Body of pancreas (tissue), 4 donors: Measurements from ENCODE around the gene CD47. TPM values are rescaled to one million over a fixed set of nuclear protein-coding genes. Genes with fewer than 3 reads are reported as not detected.
A peak's percentile ranks its signal among the peaks of the same experiment; 100 is the strongest.

Experiments used
- ATAC-seq: fragments of 150-250 bp; one replicate; pipeline ENCODE4 v1.9.1; 2016
- DNase-seq, 4 donors: peaks; one replicate each; pipeline ENCODE4 v3.0.0-alpha.2; 2019
- H3K27ac ChIP-seq, 4 donors: fragments of 200-600 bp; sonication (generic); 1 replicate in 3 of 4; 2 replicates in 1 of 4; pipeline versions ENCODE4 v1.5.1 to v1.6.1; 2016 to 2019; ENCODE audit warnings: mild to moderate bottlenecking in 1 of 4, mixed read lengths in 1 of 4, moderate library complexity in 1 of 4
- H3K27me3 ChIP-seq, 2 donors: fragments of 200-600 bp; sonication (generic); one replicate each; pipeline ENCODE4 v1.6.0; 2016; ENCODE audit warnings: mild to moderate bottlenecking in 1 of 2
- H3K36me3 ChIP-seq, 2 donors: fragments of 200-600 bp; sonication (generic); replicated peaks in 1 of 2; 2 replicates each; pipeline ENCODE4 v1.5.1; 2016; ENCODE audit warnings: low read depth in 2 of 2; ENCODE audit not compliant: insufficient read depth in 1 of 2
- H3K4me1 ChIP-seq: fragments of 200-600 bp; sonication (generic); one replicate; pipeline ENCODE4 v1.6.0; 2016
- H3K4me3 ChIP-seq, 2 donors: fragments of 200-600 bp; sonication (generic); 1 replicate in 1 of 2; 2 replicates in 1 of 2; pipeline ENCODE4 v1.5.1; 2016 to 2019
- H3K9me3 ChIP-seq, 3 donors: fragments of 200-600 bp; sonication (generic); 1 replicate in 2 of 3; 2 replicates in 1 of 3; pipeline ENCODE4 v1.5.1; 2016
- POLR2A ChIP-seq, 3 donors: fragments of 450-650 bp; IDR thresholded peaks; one replicate each; pipeline ENCODE4 v1.6.1; 2016; ENCODE audit warnings: antibody characterized with exemption in 3 of 3, mild to moderate bottlenecking in 2 of 3
- WGBS, 2 donors: methylation state at CpG; one replicate each; pipeline ENCODE4 v1.1.5; 2017; 5-methylcytosine and 5-hydroxymethylcytosine counted together
- intact Hi-C: fragments of 100-400 bp; cut with DNase I; formaldehyde crosslinking; loops from one replicate; pipeline ENCODE4 v1.15.1; 2023
- total RNA-seq, 2 donors: library from RNA; depleted of rRNA; stranded (reverse); fragments of >200 nt; gene quantifications; one replicate each; pipeline ENCODE4 v1.1.0, GENCODE V29; 2016
- TF ChIP-seq, protein P1 (sequence below), 7 experiments: fragments of 450-650 bp in 4 of 7; fragments of 200-600 bp in 3 of 7; sonication (generic) in 3 of 7; IDR thresholded peaks; one replicate each; pipeline ENCODE4 v1.5.1; 2016 to 2019; ENCODE audit warnings: antibody characterized with exemption in 7 of 7

The CD47 gene
- total RNA-seq, 2 donors from 2014 or later: 34.3 to 51.1 TPM

DNA sequence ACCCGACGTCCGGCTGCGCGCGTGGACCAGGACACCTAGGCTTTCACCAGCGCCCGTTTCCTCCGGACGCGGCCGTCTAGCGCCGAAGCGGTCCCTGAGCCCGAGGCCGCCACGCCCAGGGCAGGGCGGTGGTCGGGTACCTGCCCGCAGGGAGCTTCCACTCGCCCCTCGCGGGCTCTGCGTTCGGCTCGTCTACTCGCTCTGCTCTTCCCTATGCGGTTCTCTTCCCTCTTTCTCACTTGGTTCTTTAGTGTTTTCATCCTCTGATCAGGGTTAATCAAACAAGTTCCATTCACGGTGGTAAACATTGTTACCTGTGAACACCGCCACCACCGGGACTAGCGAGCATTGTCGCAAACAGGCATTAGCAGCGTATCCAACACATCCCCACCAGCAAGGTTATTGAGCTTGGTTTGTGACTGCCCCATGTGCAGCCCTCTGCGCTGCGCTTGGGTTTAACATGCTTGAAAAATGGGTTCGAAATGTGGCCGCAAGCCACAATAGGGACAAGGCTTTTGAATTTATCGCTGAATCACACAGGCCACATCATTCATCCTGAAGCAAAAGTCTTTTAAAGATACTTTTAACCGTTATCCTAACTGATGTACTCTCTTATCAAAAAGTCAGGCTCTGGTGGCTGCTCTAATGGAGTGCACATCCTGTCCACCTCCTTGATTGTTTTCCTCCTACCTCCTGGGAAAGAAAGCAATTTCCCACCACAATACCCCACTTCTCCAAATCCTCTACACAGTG, 843 bp upstream of the CD47 start:
- Histone ChIP-seq H3K4me3 (peak overlapping the region; percentile 50 to 92), H3K27me3 (no peaks in the 10 kb centered on the region), H3K27ac (peak overlapping the region; percentile 45 to 92 (median 86)), H3K4me1 (peaks cover 3% of the 10 kb centered on the region), H3K36me3 (no peaks in the 10 kb centered on the region), H3K9me3 (no peaks in the 10 kb centered on the region)
- ATAC-seq (peak; percentile 18), DNase-seq (peak; percentile 46 to 56 (median 52))
- WGBS, 2 donors: 16 to 26% methylated on average over 31 to 41 of the region's 41 CpGs
- intact Hi-C loops: no loop called here
- TF ChIP-seq POLR2A (IDR thresholded peaks at IDR 0.05): no peak
- TF ChIP-seq, protein P1, sequence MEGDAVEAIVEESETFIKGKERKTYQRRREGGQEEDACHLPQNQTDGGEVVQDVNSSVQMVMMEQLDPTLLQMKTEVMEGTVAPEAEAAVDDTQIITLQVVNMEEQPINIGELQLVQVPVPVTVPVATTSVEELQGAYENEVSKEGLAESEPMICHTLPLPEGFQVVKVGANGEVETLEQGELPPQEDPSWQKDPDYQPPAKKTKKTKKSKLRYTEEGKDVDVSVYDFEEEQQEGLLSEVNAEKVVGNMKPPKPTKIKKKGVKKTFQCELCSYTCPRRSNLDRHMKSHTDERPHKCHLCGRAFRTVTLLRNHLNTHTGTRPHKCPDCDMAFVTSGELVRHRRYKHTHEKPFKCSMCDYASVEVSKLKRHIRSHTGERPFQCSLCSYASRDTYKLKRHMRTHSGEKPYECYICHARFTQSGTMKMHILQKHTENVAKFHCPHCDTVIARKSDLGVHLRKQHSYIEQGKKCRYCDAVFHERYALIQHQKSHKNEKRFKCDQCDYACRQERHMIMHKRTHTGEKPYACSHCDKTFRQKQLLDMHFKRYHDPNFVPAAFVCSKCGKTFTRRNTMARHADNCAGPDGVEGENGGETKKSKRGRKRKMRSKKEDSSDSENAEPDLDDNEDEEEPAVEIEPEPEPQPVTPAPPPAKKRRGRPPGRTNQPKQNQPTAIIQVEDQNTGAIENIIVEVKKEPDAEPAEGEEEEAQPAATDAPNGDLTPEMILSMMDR (IDR thresholded peaks at IDR 0.05): peak in 4 of 7 experiments; percentile 21 to 43 (median 29)

DNA sequence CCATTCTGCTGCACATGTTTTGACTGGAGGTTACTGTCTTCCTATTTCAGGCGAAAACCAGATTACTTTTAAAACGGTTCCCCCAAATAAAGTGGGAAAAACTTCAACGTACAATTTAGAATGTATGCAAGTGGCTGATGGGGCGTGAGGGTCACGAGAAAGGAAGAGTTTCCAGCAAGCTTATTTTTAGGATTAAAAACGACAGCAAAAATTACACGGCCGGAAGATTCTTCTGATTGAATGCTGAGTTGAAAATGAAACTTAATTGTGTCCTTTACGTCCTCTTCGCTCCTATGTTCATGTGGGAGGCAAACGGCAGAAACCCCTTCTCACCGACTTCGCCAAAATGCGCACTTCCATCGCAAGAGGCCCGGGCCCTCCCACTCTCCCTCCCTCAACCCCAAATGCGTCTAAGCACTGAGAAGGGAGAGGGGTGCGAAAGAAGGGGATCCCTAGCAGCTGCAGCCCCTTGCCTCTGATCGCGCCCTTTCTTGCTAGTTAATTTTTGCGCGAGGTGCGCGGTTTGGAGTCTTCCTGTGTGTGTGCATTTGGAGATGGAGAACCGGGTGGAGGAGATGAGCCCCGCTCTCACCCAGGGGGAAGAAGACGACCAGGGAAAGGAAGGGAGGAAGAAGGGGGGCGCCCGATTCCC, 656 bp downstream of the CD47 start:
- no peaks in the 10 kb centered on the region for H3K4me1 ChIP-seq

GRCh38 chr3:108089579-108089978, 1.3 kb downstream of the CD47 start:
- ATAC-seq (no peak), DNase-seq (no peak)
- Histone ChIP-seq H3K27ac (peak overlapping the region in 3 of 4 donors; percentile 16 to 87 (median 86)), H3K4me3 (peak overlapping the region in 1 of 2 donors; percentile 50), H3K4me1 (no peaks in the 10 kb centered on the region), H3K9me3 (no peaks in the 10 kb centered on the region), H3K36me3 (no peaks in the 10 kb centered on the region), H3K27me3 (no peaks in the 10 kb centered on the region)
- 8% methylated on average over 10 of the region's 10 CpGs for WGBS, 2 donors
- intact Hi-C loops: no loop called here
- TF ChIP-seq, protein P1 (IDR thresholded peaks at IDR 0.05): no peak
- no peak for TF ChIP-seq POLR2A (IDR thresholded peaks at IDR 0.05)

More for the DNA sequence above, 656 bp downstream of the CD47 start:
- 0% methylated on average over 29 of the region's 29 CpGs for WGBS, 2 donors
- no peaks in the 10 kb centered on the region for H3K27me3 ChIP-seq
- TF ChIP-seq, protein P1 (IDR thresholded peaks at IDR 0.05): no peak
- no peak for TF ChIP-seq POLR2A (IDR thresholded peaks at IDR 0.05)
- H3K4me3 ChIP-seq: peak overlapping the region; percentile 28 to 50
- peak overlapping the region; percentile 45 to 92 (median 86) for H3K27ac ChIP-seq
- intact Hi-C loops: no loop called here
- H3K9me3 ChIP-seq: no peaks in the 10 kb centered on the region
- ATAC-seq (peak; percentile 2), DNase-seq (peak in 3 of 4 donors; percentile 16 to 27 (median 23))
- no peaks in the 10 kb centered on the region for H3K36me3 ChIP-seq

GRCh38 chr3:108088697-108089096, 2.1 kb downstream of the CD47 start:
- intact Hi-C loops: no loop called here
- Histone ChIP-seq H3K4me1 (no peaks in the 10 kb centered on the region), H3K27ac (peak overlapping the region in 2 of 4 donors; percentile 25 to 86), H3K27me3 (no peaks in the 10 kb centered on the region), H3K36me3 (no peaks in the 10 kb centered on the region), H3K9me3 (no peaks in the 10 kb centered on the region), H3K4me3 (no peak overlapping the region)
- TF ChIP-seq, protein P1 (IDR thresholded peaks at IDR 0.05): no peak
- no peak for TF ChIP-seq POLR2A (IDR thresholded peaks at IDR 0.05)
- DNase-seq: no peak
- 27 to 41% methylated on average over 2 of the region's 2 CpGs for WGBS, 2 donors
- ATAC-seq: no peak
